Gastroesophageal sphincter (tissue), 3 donors: ENCODE measurements around the gene SLC25A47.

Source experiments
- POLR2A ChIP-seq, 2 donors: fragments of 450-650 bp; IDR thresholded peaks; one replicate each; pipeline ENCODE4 v1.6.1; 2017; ENCODE audit warnings: antibody characterized with exemption in 2 of 2, mild to moderate bottlenecking in 2 of 2, moderate library complexity in 1 of 2
- TF ChIP-seq, protein P1 (sequence below), 4 experiments: fragments of 200-600 bp in 2 of 4; fragments of 450-650 bp in 2 of 4; sonication (generic) in 1 of 4; IDR thresholded peaks; one replicate each; pipeline ENCODE4 v1.5.1; 2017 to 2019; ENCODE audit warnings: antibody characterized with exemption in 4 of 4, mild to moderate bottlenecking in 2 of 4, moderate library complexity in 2 of 4

DNA sequence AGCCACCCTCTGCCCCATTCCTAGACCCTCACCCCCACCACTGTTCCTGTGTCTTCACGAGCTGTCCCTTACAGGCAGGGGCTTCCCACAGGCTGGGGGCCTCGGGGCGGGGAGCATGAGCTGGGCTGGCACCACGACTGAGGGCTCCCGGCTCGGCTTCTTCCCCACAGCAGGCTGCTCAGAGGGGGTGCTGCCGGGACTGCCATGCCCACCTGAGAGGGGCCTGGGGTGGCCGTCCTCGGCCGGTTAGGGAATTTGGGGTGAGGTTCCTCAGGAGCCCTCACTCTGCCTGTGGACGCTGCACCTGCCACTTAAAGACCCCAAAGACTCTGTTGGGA lies 6.8 kb downstream of the SLC25A47 start:
- TF ChIP-seq, protein P1, sequence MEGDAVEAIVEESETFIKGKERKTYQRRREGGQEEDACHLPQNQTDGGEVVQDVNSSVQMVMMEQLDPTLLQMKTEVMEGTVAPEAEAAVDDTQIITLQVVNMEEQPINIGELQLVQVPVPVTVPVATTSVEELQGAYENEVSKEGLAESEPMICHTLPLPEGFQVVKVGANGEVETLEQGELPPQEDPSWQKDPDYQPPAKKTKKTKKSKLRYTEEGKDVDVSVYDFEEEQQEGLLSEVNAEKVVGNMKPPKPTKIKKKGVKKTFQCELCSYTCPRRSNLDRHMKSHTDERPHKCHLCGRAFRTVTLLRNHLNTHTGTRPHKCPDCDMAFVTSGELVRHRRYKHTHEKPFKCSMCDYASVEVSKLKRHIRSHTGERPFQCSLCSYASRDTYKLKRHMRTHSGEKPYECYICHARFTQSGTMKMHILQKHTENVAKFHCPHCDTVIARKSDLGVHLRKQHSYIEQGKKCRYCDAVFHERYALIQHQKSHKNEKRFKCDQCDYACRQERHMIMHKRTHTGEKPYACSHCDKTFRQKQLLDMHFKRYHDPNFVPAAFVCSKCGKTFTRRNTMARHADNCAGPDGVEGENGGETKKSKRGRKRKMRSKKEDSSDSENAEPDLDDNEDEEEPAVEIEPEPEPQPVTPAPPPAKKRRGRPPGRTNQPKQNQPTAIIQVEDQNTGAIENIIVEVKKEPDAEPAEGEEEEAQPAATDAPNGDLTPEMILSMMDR (IDR thresholded peaks at IDR 0.05): no peak
- no peak for TF ChIP-seq POLR2A (IDR thresholded peaks at IDR 0.05)
